Epithelial cell of proximal tubule (primary cell): ENCODE measurements around the gene EXTL1. TPM values are rescaled to one million over a fixed set of nuclear protein-coding genes. Genes with fewer than 3 reads are reported as not detected.

ENCODE experiments used
- DNase-seq: peaks from one replicate; pipeline ENCODE4 v3.0.0-alpha.2; 2011; ENCODE audit warnings: low read depth
- H3K4me3 ChIP-seq: 2 replicates; pipeline ENCODE4 v1.5.1; 2011; ENCODE audit warnings: low read depth, mild to moderate bottlenecking, low read length
- total RNA-seq: library from RNA; depleted of rRNA; stranded (reverse); fragments of >200 nt; gene quantifications from 2 replicates; pipeline ENCODE4 v1.2.3, GENCODE V29; 2015
- TF ChIP-seq, protein P1 (sequence below): conservative IDR thresholded peaks from 2 replicates; pipeline ENCODE4 v1.5.1; 2012; ENCODE audit warnings: low read depth, mild to moderate bottlenecking, low read length

The EXTL1 gene
- total RNA-seq, 1 donor from 2014 or later, result 0.12 TPM

DNA sequence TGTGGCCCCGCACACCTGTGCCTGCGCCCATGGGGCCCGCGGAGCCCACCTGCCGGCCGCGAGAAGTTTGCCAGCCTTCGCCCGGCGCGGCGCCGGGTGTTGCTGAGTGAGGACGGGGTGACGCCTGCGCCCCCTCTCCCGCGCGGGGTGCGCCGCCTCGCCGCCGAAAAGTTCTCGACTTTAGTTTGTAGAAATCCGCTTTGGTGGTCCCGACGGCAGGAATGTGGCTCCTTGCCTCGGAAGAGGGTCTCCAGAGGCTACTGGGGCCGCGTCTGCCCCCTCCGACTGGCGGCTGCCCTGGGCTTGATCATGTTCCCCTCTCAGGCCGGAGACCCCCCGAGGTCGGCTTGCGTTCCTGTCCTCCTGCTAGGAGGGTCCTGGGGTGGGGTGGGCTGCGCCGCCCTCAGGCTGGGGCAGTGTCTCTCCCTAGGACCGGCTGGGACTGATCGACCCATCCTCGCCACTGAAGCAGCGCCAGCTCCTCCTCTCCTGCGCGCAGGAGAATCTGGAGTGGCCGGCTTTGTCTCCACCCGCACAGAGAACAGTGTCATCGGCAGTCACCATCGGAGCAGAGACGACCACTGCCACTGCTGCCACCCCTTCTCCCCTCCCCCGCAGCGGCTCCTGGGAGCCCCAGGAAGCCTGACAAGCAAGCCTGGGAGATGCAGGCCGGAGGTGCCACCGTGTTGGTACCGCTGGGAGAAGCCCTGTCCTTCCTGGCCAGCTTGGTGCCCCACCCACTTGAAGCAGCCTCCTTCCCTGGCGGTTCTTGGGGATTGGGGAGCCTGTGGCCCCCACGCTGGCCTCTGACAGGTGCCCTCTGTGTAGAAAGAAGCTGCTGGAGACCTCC lies 24.9 kb downstream of the EXTL1 start:
- TF ChIP-seq, protein P1, sequence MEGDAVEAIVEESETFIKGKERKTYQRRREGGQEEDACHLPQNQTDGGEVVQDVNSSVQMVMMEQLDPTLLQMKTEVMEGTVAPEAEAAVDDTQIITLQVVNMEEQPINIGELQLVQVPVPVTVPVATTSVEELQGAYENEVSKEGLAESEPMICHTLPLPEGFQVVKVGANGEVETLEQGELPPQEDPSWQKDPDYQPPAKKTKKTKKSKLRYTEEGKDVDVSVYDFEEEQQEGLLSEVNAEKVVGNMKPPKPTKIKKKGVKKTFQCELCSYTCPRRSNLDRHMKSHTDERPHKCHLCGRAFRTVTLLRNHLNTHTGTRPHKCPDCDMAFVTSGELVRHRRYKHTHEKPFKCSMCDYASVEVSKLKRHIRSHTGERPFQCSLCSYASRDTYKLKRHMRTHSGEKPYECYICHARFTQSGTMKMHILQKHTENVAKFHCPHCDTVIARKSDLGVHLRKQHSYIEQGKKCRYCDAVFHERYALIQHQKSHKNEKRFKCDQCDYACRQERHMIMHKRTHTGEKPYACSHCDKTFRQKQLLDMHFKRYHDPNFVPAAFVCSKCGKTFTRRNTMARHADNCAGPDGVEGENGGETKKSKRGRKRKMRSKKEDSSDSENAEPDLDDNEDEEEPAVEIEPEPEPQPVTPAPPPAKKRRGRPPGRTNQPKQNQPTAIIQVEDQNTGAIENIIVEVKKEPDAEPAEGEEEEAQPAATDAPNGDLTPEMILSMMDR, result no peak
- H3K4me3 ChIP-seq, result peak overlapping the region; percentile 66
- DNase-seq, result no peak

DNA sequence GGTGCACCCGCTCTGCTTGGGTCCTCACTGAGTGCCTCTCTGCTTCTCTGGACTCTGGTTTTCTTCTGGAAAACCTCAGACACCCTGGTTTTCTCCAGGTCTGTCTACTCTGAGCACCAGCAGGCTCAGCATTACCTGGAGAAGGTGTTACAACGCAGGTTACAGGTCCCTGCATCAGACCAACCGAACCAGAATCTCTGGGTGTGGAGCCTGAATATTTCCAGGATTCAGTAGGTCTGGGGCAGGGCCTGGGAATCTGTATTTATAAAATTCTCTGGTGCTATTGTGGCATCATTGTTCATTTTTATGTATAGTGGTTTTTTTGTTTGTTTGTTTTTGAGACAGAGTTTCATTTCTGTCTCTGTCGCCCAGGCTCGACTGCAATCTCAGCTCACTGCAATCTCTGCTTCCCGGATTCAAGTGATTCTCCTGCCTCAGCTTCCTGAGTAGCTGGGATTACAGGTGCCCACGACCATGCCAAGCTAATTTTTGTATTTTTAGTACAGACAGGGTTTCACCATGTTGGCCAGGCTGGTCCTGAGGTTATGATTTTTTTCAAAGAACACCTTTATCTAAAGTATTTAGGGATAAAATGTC lies 25.8 kb downstream of the EXTL1 start:
- H3K4me3 ChIP-seq, result peak overlapping the region; percentile 66
- DNase-seq, result no peak
- TF ChIP-seq, protein P1, result no peak

GRCh38 chr1:26049531-26050247 lies 28.1 kb downstream of the EXTL1 start:
- H3K4me3 ChIP-seq, result no peak overlapping the region
- peak; percentile 36 for DNase-seq
- TF ChIP-seq, protein P1, result no peak

DNA sequence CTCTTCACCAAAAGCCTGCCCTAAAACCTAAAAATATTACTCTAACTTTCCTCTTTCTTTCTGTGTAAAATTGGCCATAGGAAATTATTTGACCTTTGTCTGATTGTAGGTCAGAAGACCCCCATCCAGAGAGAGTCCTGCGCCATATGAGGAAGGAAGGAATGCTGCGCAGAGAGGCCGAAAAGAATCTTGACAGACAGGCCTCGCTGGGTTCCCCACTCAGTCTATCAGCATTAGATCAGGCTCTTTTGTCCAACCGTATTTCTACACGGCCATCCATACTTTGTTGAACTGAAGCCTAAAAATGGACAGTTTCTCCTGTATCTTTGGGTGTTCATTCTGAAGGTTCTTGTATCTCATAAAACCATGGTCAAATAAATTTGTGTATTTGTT lies 28.7 kb downstream of the EXTL1 start:
- no peak for DNase-seq
- no peak overlapping the region for H3K4me3 ChIP-seq
- TF ChIP-seq, protein P1, result no peak

DNA sequence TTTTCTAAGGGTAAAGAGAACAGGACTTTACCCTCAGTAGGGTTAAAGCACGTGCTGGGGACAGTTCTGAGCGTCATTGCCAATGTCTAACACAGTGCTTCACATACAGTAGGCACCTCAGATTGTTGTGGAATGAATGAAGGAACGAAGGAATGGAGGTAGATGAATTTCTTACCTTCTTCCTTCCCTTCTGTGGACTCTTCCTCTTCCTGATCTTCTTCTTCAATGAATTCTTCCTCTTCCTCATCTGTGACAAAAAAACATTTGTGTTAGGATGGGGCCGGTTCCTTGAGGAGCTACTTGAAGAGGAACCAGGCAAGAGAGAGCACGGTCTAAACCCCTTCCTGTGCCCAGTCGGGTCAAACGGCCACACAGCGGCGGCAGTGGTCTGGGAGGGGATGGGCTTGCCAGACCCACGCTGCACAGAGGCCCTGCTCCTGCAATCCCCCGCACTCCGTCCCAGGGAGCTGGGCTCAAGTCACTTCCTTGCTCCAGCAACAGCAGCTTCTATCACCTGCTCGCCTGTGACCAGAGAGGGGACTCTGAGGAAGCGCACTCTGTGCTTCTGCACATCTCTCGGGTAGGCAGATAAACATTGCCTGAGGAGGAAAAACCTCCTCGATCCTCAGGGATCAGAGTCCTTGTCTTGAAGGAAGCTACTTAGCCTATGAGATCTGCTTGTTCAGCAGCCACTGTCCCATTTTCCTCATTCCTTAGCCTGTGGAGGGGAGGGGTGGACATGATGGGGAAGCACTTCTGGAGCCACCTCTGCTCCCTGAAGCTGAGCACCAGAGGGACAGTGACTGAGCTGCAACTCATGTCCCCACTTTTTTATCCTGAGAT lies 32.4 kb downstream of the EXTL1 start:
- DNase-seq, result no peak
- TF ChIP-seq, protein P1, result peak; percentile 12
- no peak overlapping the region for H3K4me3 ChIP-seq

GRCh38 chr1:26055041-26055440 lies 33.5 kb downstream of the EXTL1 start:
- no peak overlapping the region for H3K4me3 ChIP-seq
- no peak for DNase-seq
- TF ChIP-seq, protein P1, result no peak
